22Rv1 (cell line): ENCODE results near the gene C1orf167.

Experiments
- ZFX ChIP-seq: fragments of 450-650 bp; IDR thresholded peaks from 2 replicates; pipeline ENCODE4 v1.6.1; 2017; ENCODE audit warnings: antibody characterized with exemption, borderline replicate concordance
- TF ChIP-seq, protein P1 (sequence below): fragments of 450-650 bp; IDR thresholded peaks from 2 replicates; pipeline ENCODE4 v1.5.1; 2017; ENCODE audit warnings: mild to moderate bottlenecking

DNA sequence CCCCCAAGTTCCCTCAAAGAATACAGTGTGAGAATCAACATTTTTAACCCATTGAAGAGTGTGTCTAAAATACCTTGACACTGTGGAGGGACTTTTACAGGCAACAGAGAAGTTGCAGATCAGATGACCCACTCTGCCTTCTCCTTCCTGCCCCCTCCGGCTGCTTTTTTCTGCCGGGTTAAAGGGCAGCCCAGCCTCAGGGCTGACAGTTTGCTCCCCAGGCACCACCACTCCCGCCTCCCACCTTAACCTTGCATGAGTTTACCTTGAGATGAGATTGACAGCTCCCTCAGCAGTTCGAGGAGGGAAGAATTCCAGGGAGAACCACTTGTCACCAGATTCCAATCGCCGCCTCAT, 40.6 kb downstream of the C1orf167 start:
- TF ChIP-seq ZFX: no peak
- TF ChIP-seq, protein P1, sequence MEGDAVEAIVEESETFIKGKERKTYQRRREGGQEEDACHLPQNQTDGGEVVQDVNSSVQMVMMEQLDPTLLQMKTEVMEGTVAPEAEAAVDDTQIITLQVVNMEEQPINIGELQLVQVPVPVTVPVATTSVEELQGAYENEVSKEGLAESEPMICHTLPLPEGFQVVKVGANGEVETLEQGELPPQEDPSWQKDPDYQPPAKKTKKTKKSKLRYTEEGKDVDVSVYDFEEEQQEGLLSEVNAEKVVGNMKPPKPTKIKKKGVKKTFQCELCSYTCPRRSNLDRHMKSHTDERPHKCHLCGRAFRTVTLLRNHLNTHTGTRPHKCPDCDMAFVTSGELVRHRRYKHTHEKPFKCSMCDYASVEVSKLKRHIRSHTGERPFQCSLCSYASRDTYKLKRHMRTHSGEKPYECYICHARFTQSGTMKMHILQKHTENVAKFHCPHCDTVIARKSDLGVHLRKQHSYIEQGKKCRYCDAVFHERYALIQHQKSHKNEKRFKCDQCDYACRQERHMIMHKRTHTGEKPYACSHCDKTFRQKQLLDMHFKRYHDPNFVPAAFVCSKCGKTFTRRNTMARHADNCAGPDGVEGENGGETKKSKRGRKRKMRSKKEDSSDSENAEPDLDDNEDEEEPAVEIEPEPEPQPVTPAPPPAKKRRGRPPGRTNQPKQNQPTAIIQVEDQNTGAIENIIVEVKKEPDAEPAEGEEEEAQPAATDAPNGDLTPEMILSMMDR: no peak
